WI38 (cell line): ENCODE measurements around the gene FGFRL1.

Source experiments
- H3K4me3 ChIP-seq: 2 replicates; pipeline ENCODE4 v1.5.1; 2011; ENCODE audit warnings: low read depth, mild to moderate bottlenecking, control low read depth, low read length
- TF ChIP-seq, protein P1 (sequence below): IDR thresholded peaks from 2 replicates; pipeline ENCODE4 v1.5.1; 2012; ENCODE audit warnings: low read depth, mild to moderate bottlenecking, control low read depth, low read length

FGFRL1 gene

GRCh38 chr4:1010395-1011021, 918 bp upstream of the FGFRL1 start:
- peak overlapping the region; percentile 51; the same call in 1 of the 2 replicates for H3K4me3 ChIP-seq
- TF ChIP-seq, protein P1, sequence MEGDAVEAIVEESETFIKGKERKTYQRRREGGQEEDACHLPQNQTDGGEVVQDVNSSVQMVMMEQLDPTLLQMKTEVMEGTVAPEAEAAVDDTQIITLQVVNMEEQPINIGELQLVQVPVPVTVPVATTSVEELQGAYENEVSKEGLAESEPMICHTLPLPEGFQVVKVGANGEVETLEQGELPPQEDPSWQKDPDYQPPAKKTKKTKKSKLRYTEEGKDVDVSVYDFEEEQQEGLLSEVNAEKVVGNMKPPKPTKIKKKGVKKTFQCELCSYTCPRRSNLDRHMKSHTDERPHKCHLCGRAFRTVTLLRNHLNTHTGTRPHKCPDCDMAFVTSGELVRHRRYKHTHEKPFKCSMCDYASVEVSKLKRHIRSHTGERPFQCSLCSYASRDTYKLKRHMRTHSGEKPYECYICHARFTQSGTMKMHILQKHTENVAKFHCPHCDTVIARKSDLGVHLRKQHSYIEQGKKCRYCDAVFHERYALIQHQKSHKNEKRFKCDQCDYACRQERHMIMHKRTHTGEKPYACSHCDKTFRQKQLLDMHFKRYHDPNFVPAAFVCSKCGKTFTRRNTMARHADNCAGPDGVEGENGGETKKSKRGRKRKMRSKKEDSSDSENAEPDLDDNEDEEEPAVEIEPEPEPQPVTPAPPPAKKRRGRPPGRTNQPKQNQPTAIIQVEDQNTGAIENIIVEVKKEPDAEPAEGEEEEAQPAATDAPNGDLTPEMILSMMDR: no peak

DNA sequence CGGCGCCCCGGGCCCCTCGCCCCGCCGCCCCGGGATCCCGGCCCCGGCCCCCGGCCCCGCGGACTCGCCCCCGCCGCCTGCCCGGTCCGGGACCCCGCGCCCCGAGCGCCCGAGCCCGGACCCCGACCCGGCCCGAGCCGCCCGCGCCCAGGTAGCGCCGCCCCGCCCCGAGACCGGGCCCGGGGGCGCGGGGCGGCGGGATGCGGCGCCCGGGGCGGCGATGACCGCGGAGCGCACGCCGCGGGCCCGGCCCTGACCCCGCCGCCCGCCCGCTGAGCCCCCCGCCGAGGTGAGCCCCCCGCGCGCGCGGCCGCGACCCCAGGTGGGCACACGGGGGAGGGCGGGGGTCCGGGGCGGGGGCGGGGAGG, 224 bp downstream of the FGFRL1 start:
- TF ChIP-seq, protein P1: no peak
- H3K4me3 ChIP-seq: no peak overlapping the region

DNA sequence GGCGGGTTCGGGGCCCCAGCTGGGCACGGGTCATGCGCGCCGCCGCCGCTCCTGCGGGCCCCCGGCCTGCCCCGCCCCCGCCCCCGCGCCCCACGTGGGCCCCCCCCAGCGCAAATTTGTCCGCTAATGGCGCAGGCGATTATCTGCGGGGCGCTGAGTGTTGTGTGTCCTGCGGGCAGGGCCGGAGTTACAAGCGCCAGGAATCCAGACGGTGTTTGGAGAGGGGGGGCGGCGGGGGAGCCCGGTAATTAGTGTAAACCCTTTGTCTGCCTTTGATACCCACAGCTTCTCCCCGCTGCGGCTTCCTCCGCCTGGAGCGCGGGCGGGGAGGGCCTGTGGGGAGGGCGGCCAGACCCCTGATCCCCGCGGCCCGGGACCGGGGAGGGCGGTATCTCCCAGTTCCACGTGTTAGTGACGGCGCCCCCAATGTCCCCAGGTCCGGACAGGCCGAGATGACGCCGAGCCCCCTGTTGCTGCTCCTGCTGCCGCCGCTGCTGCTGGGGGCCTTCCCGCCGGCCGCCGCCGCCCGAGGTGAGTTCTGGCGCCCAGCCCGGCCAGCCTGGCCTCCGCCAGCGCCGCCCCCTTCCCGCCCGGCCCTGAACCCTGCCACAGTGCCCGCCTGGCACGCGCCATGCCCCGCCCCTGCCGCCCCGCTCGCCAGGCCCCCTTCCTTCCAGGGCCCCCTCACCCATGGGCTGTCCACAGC, 761 bp downstream of the FGFRL1 start:
- H3K4me3 ChIP-seq: peak overlapping the region; percentile 61
- TF ChIP-seq, protein P1: no peak

GRCh38 chr4:1013225-1014073, 2.0 kb downstream of the FGFRL1 start:
- TF ChIP-seq, protein P1: no peak
- H3K4me3 ChIP-seq: no peak overlapping the region

DNA sequence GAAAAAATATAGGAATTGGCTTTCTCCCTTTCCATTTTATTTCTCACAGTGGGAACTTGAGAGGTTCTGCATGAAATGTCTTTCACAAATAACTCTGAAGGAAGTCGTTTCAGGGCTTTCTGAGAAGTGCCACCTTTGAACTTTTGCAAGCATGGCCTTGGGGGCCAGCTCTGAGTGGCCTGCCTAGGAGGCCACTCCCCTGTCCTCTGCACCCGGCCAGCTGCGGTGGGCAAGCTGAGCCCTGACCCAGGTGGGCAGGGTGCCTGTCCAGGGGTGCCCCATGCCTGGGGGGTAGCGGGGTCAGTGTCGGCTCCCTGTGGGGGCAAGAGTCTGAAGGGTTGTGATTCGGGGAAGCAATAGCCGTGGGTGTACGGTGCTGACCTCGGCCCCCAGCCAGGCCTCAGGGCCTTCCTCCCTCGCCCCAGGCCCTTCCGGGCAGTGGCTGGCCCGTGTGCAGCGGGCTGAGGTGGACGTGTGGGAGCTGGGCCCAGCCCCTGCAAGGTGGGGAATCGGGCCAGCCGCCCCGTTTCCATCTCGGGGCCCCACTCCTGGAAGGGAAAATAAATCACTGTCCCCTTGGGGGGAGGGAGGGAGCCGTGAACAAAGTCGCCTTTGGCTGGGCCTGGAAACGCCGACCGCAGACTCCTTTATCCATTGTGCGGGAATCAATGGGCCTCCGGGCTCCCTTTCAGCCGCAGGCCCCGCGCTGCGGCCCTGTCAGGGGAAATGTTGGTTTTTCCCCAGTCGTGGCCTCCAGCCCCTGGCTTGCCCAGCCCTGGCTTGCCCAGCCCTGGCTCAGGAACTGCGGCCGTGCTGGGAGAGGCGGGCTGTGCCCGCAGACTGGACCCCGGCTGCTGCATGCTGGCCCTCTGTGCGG, 3.1 kb downstream of the FGFRL1 start:
- no peak overlapping the region for H3K4me3 ChIP-seq
- TF ChIP-seq, protein P1: no peak

- no peak overlapping the region for H3K4me3 ChIP-seq
- TF ChIP-seq, protein P1: no peak
Observed at GRCh38 chr4:1015179-1015578, 3.8 kb downstream of the FGFRL1 start.
